CD4-positive, alpha-beta T cell (primary cell): ENCODE data around the gene HUWE1. TPM values are rescaled to one million over a fixed set of nuclear protein-coding genes. Genes with fewer than 3 reads are reported as not detected.

Experiments used
- ATAC-seq: fragments of 200-7000 bp; cut with Tn5 transposase; one replicate; pipeline ENCODE4 v1.10.0; 2022; ENCODE audit warnings: mild to moderate bottlenecking; ENCODE audit not compliant: poor library complexity
- CTCF ChIA-PET: fragments of 350-600 bp; sonication (Branson Sonifier 250); formaldehyde crosslinking; loops from one replicate; lab custom pipeline; 2021; ENCODE audit warnings: antibody characterized with exemption, inconsistent platforms; lab: Charles Lee
- POLR2A ChIA-PET: fragments of 350-600 bp; sonication (Branson Sonifier 250); formaldehyde crosslinking; loops from one replicate; lab custom pipeline; 2021; ENCODE audit warnings: antibody characterized with exemption, inconsistent platforms; lab: Charles Lee
- DNase-seq, 14 experiments: peaks; one replicate each; pipeline ENCODE4 v3.0.0-alpha.2; 2013 to 2020; ENCODE audit warnings: mixed read lengths in 2 of 14
- H3K27ac ChIP-seq, 2 donors: one replicate each; pipeline versions ENCODE4 v1.5.1 to v1.7.0; 2013; ENCODE audit warnings: low read length in 2 of 2, low read depth in 1 of 2, mild to moderate bottlenecking in 1 of 2
- H3K27me3 ChIP-seq, 2 experiments: 1 replicate in 1 of 2; 2 replicates in 1 of 2; pipeline versions ENCODE4 v1.6.1 to v1.7.0; 2013; ENCODE audit warnings: low read length in 2 of 2, control low read depth in 1 of 2, mild to moderate bottlenecking in 1 of 2, moderate library complexity in 1 of 2; ENCODE audit not compliant: insufficient read depth in 2 of 2, control insufficient read depth in 1 of 2
- H3K36me3 ChIP-seq: one replicate; pipeline ENCODE4 v1.6.1; 2013; ENCODE audit warnings: low read length, control low read depth; ENCODE audit not compliant: insufficient read depth
- H3K4me1 ChIP-seq: one replicate; pipeline ENCODE4 v1.6.1; 2013; ENCODE audit warnings: low read length, control low read depth; ENCODE audit not compliant: insufficient read depth
- H3K4me3 ChIP-seq: one replicate; pipeline ENCODE4 v1.5.1; 2013; ENCODE audit warnings: mild to moderate bottlenecking, low read length, moderate library complexity
- H3K9me3 ChIP-seq, 2 experiments: 1 replicate in 1 of 2; 2 replicates in 1 of 2; pipeline versions ENCODE4 v1.6.1 to v1.7.0; 2013; ENCODE audit warnings: low read length in 2 of 2, mild to moderate bottlenecking in 2 of 2, control low read depth in 1 of 2, moderate library complexity in 1 of 2; ENCODE audit not compliant: control insufficient read depth in 1 of 2, insufficient read depth in 1 of 2
- H3K27ac Mint-ChIP-seq: one replicate; pipeline ENCODE4 v1.8.0; 2020; ENCODE audit warnings: mixed read lengths
- H3K27me3 Mint-ChIP-seq: one replicate; pipeline ENCODE4 v1.8.0; 2021; ENCODE audit warnings: mixed read lengths
- H3K36me3 Mint-ChIP-seq: one replicate; pipeline ENCODE4 v1.8.0; 2021; ENCODE audit warnings: low read depth, mixed read lengths
- H3K4me1 Mint-ChIP-seq: one replicate; pipeline ENCODE4 v1.8.0; 2021; ENCODE audit warnings: low read depth, mixed read lengths
- H3K4me3 Mint-ChIP-seq: one replicate; pipeline ENCODE4 v1.8.0; 2020; ENCODE audit warnings: mild to moderate bottlenecking, mixed read lengths
- H3K9me3 Mint-ChIP-seq: one replicate; pipeline ENCODE4 v1.8.0; 2020; ENCODE audit warnings: mixed read lengths
- CTCF ChIP-seq: fragments of 200-600 bp; IDR thresholded peaks from one replicate; pipeline ENCODE4 v1.8.0; 2022; ENCODE audit warnings: antibody characterized with exemption, mild to moderate bottlenecking
- intact Hi-C, 2 experiments: fragments of 100-400 bp; cut with DNase I in 1 of 2; cut with micrococcal nuclease in 1 of 2; formaldehyde crosslinking; loops; one replicate each; pipeline versions ENCODE4 v1.15.1 to v1.9.0; 2023 to 2025; cut with DNase I, micrococcal nuclease
- polyA plus RNA-seq, 2 donors: library from polyadenylated mRNA; unstranded; fragments of 120-200 nt; gene quantifications; one replicate each; pipeline ENCODE4 v1.2.1, GENCODE V29; 2013
- total RNA-seq, 174 experiments: library from RNA in 2 of 174; stranded (reverse) in 2 of 174; gene quantifications; one replicate each; pipeline ENCODE4 v1.2.3 and lab custom pipeline; 2021 to 2026

The HUWE1 gene
- 100 to 1,000 TPM; 127 TPM for total RNA-seq
- polyA plus RNA-seq (2013, experiment 1 of 2), result 88.3 TPM
- polyA plus RNA-seq (2013, experiment 2 of 2), result 109 TPM
- total RNA-seq (lab: John Stamatoyannopoulos, UW), result 219 to 1,652 (median 439) reads per million in 172 experiments

- peak; percentile 33 for ATAC-seq
- Histone ChIP-seq H3K27me3 (no peaks in the 10 kb centered on the region), H3K4me3 (peak within 1 kb of the TSS; percentile 90), H3K9me3 (no peaks in the 10 kb centered on the region), H3K27ac (peak within 1 kb of the TSS; percentile 29 to 78), H3K36me3 (peaks cover 5% of the 10 kb centered on the region), H3K4me1 (peaks cover 18% of the 10 kb centered on the region)
- Mint-ChIP-seq H3K27ac (peak within 1 kb of the TSS; percentile 99), H3K4me1 (peaks cover 47% of the 10 kb centered on the region), H3K27me3 (no peaks in the 10 kb centered on the region), H3K36me3 (peaks cover 26% of the 10 kb centered on the region), H3K4me3 (peak within 1 kb of the TSS; percentile 95), H3K9me3 (no peaks in the 10 kb centered on the region)
- no peak for TF ChIP-seq CTCF
- POLR2A ChIA-PET, result interaction anchor here (0.8 to 1.9 kb wide), 7 partner anchors 10 to 357 kb away, joined by 3 to 37 read pairs (median 4); no protein-coding TSS in a partner anchor
- CTCF ChIA-PET, result no interaction called here
- intact Hi-C loops, result loop anchor here (2.0 to 10.0 kb wide), 4 partner anchors 262 to 1478 kb away; partner anchors contain the start of genes PHF8 (in 1 of the 2), RIBC1 (in 1 of the 2) and SMC1A (in 1 of the 2)
- peak; percentile 62 to 88 (median 80) for DNase-seq
Measured at GRCh38 chrX:53686151-53686885, at the start of gene HUWE1. Gene HUWE1, minus strand, starts transcription at chrX:53686719. Its CDS starts 32,612 bp downstream, at chrX:53654107.

- POLR2A ChIA-PET, result no interaction called here
- Histone ChIP-seq H3K27ac (no peak overlapping the region), H3K27me3 (no peaks in the 10 kb centered on the region), H3K36me3 (no peaks in the 10 kb centered on the region), H3K4me1 (peaks cover 5% of the 10 kb centered on the region), H3K4me3 (no peak overlapping the region), H3K9me3 (no peaks in the 10 kb centered on the region)
- Mint-ChIP-seq H3K27me3 (no peaks in the 10 kb centered on the region), H3K36me3 (no peaks in the 10 kb centered on the region), H3K27ac (no peak overlapping the region), H3K9me3 (no peaks in the 10 kb centered on the region), H3K4me3 (no peak overlapping the region), H3K4me1 (peaks cover 18% of the 10 kb centered on the region)
- CTCF ChIA-PET, result no interaction called here
- TF ChIP-seq CTCF, result no peak
- ATAC-seq (no peak), DNase-seq (peak in 1 of 14 experiments; percentile 4)
- intact Hi-C loops, result no loop called here
Measured at GRCh38 chrX:53732797-53733196, 46.3 kb upstream of the HUWE1 start.

GRCh38 chrX:53729751-53730150 lies 43.2 kb upstream of the HUWE1 start:
- CTCF ChIA-PET, result no interaction called here
- peaks cover 18% of the 10 kb centered on the region for H3K4me1 Mint-ChIP-seq
- intact Hi-C loops, result no loop called here
- no peaks in the 10 kb centered on the region for H3K27me3 Mint-ChIP-seq
- POLR2A ChIA-PET, result no interaction called here
- H3K4me1 ChIP-seq, result peaks cover 5% of the 10 kb centered on the region
- no peaks in the 10 kb centered on the region for H3K9me3 Mint-ChIP-seq
- ATAC-seq, result no peak
- H3K27me3 ChIP-seq, result no peaks in the 10 kb centered on the region
- no peak overlapping the region for H3K4me3 Mint-ChIP-seq
- H3K9me3 ChIP-seq, result no peaks in the 10 kb centered on the region
- no peak overlapping the region for H3K4me3 ChIP-seq
- H3K36me3 Mint-ChIP-seq, result no peaks in the 10 kb centered on the region
- no peak overlapping the region for H3K27ac Mint-ChIP-seq
- H3K27ac ChIP-seq, result no peak overlapping the region
- no peak for DNase-seq
- no peak for TF ChIP-seq CTCF
- no peaks in the 10 kb centered on the region for H3K36me3 ChIP-seq
